ENCODE measurements around the gene MOSPD3. TPM values are rescaled to one million over a fixed set of nuclear protein-coding genes. Genes with fewer than 3 reads are reported as not detected.

Gene MOSPD3
- total RNA-seq, 1 donor from 2014 or later, result 3.0 TPM

DNA sequence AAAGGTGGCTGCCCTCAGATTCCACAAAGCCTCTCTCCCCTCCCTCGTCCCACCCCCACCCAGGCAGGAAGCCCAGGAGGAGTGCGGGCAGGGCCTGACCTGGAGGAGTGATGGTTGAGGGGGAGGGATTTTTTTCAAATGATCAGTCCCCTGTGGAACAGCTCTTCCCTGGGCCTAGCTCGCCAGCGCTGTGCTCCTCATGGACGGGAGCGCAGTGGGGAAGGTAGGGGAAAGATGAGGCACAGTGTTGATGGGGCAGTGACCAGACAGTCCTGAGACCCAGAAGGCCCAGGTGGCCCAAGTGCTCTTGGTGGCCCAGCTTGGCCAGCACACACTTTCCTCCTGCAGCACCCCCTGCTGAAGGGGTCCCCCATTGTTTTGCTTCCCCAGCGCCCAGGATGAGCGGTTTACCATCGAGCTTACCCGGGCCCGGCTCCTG lies 47.2 kb upstream of the MOSPD3 start:
- Histone ChIP-seq H3F3A (ENCODE audit: low read depth) (peaks cover 15% of the 10 kb centered on the region), H3K9ac (no peak overlapping the region), H3K36me3 (no peaks in the 10 kb centered on the region), H4K20me1 (ENCODE audit: low read depth) (peaks cover 6% of the 10 kb centered on the region), H3K4me3 (no peak overlapping the region), H3K4me2 (no peak overlapping the region), H3K4me1 (peaks cover 13% of the 10 kb centered on the region), H2AFZ (replicated peaks) (no peak overlapping the region), H3K79me2 (ENCODE audit: low read depth) (no peaks in the 10 kb centered on the region), H3K27ac (no peak overlapping the region), H3K27me3 (peaks cover 6% of the 10 kb centered on the region), H3K9me3 (ENCODE audit: low read depth) (no peaks in the 10 kb centered on the region)
- no peak overlapping the region for H3K4me3 Mint-ChIP-seq
- H3K27me3 Mint-ChIP-seq (ENCODE audit: insufficient read depth, low read depth), result peaks cover 2% of the 10 kb centered on the region
- H3K27ac Mint-ChIP-seq, result no peak overlapping the region
- DNase-seq (ENCODE audit: low spot score), result no peak
- TF ChIP-seq EZH2 (IDR thresholded peaks at IDR 0.05) (no peak), EZH2phosphoT487 (IDR thresholded peaks at IDR 0.05) (no peak)
- TF ChIP-seq, protein P1, sequence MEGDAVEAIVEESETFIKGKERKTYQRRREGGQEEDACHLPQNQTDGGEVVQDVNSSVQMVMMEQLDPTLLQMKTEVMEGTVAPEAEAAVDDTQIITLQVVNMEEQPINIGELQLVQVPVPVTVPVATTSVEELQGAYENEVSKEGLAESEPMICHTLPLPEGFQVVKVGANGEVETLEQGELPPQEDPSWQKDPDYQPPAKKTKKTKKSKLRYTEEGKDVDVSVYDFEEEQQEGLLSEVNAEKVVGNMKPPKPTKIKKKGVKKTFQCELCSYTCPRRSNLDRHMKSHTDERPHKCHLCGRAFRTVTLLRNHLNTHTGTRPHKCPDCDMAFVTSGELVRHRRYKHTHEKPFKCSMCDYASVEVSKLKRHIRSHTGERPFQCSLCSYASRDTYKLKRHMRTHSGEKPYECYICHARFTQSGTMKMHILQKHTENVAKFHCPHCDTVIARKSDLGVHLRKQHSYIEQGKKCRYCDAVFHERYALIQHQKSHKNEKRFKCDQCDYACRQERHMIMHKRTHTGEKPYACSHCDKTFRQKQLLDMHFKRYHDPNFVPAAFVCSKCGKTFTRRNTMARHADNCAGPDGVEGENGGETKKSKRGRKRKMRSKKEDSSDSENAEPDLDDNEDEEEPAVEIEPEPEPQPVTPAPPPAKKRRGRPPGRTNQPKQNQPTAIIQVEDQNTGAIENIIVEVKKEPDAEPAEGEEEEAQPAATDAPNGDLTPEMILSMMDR (IDR thresholded peaks at IDR 0.05), result no peak
- peaks cover 2% of the 10 kb centered on the region for H3K36me3 Mint-ChIP-seq
- H3K4me1 Mint-ChIP-seq, result peaks cover 32% of the 10 kb centered on the region
- H3K9me3 Mint-ChIP-seq, result peaks cover 2% of the 10 kb centered on the region

DNA sequence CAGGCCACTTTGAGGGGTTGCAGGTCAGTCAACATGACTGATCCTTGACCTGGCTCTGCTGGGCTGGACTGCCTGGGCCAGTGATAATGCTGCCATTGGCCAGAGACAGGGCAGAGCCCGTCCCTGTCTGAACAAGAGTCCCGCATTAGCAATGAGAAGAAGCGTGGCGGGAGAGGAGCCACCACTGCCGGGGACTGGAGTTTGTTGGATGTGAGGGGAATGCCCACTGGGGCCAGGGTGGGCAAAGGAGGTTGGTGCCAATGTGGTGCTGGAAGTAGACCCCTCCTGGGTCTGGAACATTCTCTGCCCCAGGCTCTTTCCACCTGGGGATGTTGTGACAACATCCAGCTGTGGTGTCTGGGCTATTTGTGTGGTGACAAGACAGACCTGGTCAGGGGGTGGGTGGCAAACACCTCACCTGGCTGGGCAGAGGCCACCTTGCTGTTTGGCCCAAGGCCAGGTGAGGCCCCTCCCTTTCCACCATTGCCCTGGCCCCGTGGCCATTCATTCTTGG lies 46.3 kb upstream of the MOSPD3 start:
- H3K4me2 ChIP-seq, result no peak overlapping the region
- Mint-ChIP-seq H3K27ac (peak overlapping the region; percentile 50), H3K9me3 (peaks cover 2% of the 10 kb centered on the region), H3K36me3 (peaks cover 2% of the 10 kb centered on the region), H3K4me1 (peaks cover 36% of the 10 kb centered on the region), H3K4me3 (no peak overlapping the region), H3K27me3 (ENCODE audit: insufficient read depth, low read depth) (peaks cover 5% of the 10 kb centered on the region)
- H3K27me3 ChIP-seq, result peaks cover 15% of the 10 kb centered on the region
- peaks cover 19% of the 10 kb centered on the region for H3F3A ChIP-seq (ENCODE audit: low read depth)
- H3K79me2 ChIP-seq (ENCODE audit: low read depth), result no peaks in the 10 kb centered on the region
- H3K9me3 ChIP-seq (ENCODE audit: low read depth), result no peaks in the 10 kb centered on the region
- no peak overlapping the region for H3K4me3 ChIP-seq
- H4K20me1 ChIP-seq (ENCODE audit: low read depth), result peaks cover 6% of the 10 kb centered on the region
- no peak for DNase-seq (ENCODE audit: low spot score)
- H2AFZ ChIP-seq (replicated peaks), result no peak overlapping the region
- no peak overlapping the region for H3K27ac ChIP-seq
- H3K4me1 ChIP-seq, result peaks cover 16% of the 10 kb centered on the region
- H3K9ac ChIP-seq, result no peak overlapping the region
- TF ChIP-seq, protein P1 (IDR thresholded peaks at IDR 0.05), result no peak
- no peak for TF ChIP-seq EZH2phosphoT487 (IDR thresholded peaks at IDR 0.05)
- no peak for TF ChIP-seq EZH2 (IDR thresholded peaks at IDR 0.05)
- no peaks in the 10 kb centered on the region for H3K36me3 ChIP-seq

DNA sequence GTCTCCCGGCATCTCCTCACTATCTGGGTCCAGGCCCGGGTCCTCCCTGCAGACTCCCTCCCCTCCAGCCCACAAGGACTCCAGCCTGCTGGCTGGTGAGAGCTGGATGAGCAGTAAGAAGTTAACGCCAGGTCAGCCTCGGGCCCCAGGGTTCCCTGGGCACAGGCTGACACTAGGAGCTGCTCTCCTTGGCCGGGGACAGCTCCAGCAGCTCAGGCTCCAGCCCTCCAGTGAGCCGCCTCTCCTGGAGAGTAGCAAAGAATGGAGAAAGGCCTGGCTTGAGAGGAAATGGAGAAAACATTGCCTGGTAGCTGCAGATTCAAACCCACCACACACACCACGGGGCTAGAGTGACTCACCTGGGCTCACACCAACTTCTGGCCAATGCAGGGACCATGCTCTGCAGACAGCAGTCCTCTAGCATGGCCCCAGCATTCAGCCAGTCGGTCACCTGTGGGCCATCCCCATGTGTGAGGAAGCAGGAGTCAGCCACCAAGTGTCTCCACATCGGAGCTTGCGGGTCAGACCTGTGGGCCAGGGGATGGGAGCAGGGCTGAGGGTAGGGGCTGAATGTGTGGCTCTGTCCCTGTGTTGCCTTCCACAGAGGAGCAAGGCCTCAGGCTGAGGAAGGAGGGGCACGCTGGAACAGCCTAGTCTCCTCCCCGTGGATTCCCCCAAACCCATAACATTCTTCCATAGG lies 45.2 kb upstream of the MOSPD3 start:
- no peak for TF ChIP-seq EZH2 (IDR thresholded peaks at IDR 0.05)
- no peak for TF ChIP-seq EZH2phosphoT487 (IDR thresholded peaks at IDR 0.05)
- TF ChIP-seq, protein P1 (IDR thresholded peaks at IDR 0.05), result no peak
- DNase-seq (ENCODE audit: low spot score), result no peak
- Histone ChIP-seq H3K27me3 (peaks cover 16% of the 10 kb centered on the region), H3K27ac (peak overlapping the region; percentile 50), H3K4me1 (peaks cover 16% of the 10 kb centered on the region), H2AFZ (replicated peaks) (no peak overlapping the region), H3F3A (ENCODE audit: low read depth) (peaks cover 19% of the 10 kb centered on the region), H3K79me2 (ENCODE audit: low read depth) (no peaks in the 10 kb centered on the region), H3K4me3 (no peak overlapping the region), H3K9ac (no peak overlapping the region), H3K4me2 (no peak overlapping the region), H3K36me3 (no peaks in the 10 kb centered on the region), H4K20me1 (ENCODE audit: low read depth) (peaks cover 6% of the 10 kb centered on the region), H3K9me3 (ENCODE audit: low read depth) (no peaks in the 10 kb centered on the region)
- H3K27ac Mint-ChIP-seq, result peak overlapping the region; percentile 83
- H3K4me1 Mint-ChIP-seq, result peaks cover 44% of the 10 kb centered on the region
- peaks cover 2% of the 10 kb centered on the region for H3K36me3 Mint-ChIP-seq
- H3K9me3 Mint-ChIP-seq, result peaks cover 2% of the 10 kb centered on the region
- H3K4me3 Mint-ChIP-seq, result peak overlapping the region; percentile 48
- peaks cover 7% of the 10 kb centered on the region for H3K27me3 Mint-ChIP-seq (ENCODE audit: insufficient read depth, low read depth)
